H54 (cell line): ENCODE data around the gene IQCK.

Experiments
- DNase-seq: peaks from one replicate; pipeline ENCODE4 v3.0.0; 2011; ENCODE audit warnings: low spot score, mixed read lengths; ENCODE audit not compliant: insufficient read length
- FAIRE-seq: peaks from 3 replicates; lab custom pipeline; 2011; peaks lifted over from hg19 to GRCh38; lab: Jason Lieb, UNC
- POLR2A ChIP-seq: IDR thresholded peaks from 2 replicates; pipeline ENCODE4 v1.6.1; 2011; ENCODE audit warnings: low read depth, mild to moderate bottlenecking, low read length

IQCK gene

DNA sequence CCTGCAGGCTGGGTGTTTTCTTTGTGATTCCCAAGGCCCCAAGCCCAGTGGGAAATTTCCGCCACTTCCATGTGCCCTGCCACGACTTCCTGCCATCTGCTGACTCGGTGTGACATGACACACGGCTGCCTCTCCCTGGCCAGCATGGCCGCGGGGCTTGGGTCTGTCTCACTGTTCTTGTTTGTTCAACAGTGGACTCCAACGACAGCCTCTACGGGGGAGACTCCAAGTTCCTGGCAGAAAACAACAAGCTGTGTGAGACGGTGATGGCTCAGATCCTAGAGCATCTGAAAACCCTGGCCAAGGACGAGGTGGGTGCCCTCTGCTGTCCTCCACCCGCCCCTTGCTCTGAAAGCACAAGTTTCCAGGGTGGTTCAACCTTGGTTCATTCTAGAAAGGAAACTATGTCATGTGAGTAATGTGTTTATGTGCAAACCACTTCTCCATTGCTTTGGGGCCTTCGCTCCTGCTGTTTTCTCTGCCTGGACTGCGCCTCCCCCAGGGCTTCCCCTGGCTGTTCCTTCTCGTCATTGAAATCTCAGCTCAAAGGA, 26.8 kb upstream of the IQCK start:
- TF ChIP-seq POLR2A: no peak
- FAIRE-seq (no peak), DNase-seq (no peak)

DNA sequence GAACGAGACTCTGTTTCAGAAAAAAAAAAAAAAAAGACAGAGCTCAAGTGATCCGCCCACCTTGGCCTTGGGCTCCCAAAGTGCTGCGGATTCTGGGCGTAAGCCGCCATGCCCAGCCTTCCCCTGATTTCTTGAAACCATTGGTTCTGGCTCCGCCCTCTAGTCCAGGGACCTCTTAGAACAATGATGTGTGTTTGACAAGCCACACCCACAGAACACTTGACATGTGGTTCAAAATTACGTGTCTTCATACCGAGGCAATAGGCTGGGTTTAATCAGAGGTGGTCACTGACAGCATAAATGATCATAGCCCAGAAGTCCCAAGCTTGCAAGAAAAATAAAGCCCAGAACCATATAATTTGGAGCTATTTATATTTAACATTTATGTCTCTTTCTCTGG, 23.1 kb upstream of the IQCK start:
- DNase-seq (no peak), FAIRE-seq (no peak)
- no peak for TF ChIP-seq POLR2A

DNA sequence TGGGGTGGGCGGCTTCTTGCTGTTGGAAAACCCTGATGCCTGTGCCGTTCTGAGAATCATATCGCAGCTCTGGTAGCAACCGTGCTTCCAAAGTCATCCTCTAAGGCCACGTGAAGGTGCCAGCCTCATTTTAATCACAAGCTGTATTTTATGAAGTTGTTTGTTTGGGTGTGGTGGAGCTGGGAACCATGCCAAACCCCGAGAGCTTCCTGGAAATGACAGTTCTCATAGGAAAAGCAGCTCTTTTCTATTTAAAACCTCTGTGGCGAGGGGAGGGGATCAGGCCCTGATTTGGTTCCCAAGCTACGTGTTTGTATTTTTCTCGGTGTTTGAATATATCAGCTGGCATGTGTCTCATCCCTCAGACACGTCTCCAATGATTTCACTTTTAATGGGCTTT, 21.7 kb upstream of the IQCK start:
- peak; percentile 42 for DNase-seq
- no peak for TF ChIP-seq POLR2A
- FAIRE-seq: no peak

DNA sequence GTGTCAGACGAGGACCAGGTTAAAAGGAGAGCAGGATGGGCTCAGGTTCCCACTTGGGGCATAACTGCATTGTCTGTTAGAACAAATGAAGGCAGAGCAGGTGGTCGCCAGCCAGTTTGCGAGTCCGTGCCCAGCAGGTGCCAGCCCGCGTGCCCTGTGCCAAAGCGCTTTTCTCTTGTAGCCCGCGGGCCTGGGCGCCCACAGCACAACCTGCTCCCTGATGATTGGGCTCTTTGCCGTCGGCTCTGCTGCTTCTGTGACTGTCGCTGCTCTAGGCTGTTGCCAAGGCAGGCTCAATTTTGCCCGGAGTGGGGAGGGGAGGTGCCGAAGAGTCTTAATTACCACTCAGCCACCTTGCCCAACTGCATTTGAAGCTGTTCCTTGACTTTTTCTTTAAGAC, 21.1 kb upstream of the IQCK start:
- no peak for DNase-seq
- FAIRE-seq: no peak

DNA sequence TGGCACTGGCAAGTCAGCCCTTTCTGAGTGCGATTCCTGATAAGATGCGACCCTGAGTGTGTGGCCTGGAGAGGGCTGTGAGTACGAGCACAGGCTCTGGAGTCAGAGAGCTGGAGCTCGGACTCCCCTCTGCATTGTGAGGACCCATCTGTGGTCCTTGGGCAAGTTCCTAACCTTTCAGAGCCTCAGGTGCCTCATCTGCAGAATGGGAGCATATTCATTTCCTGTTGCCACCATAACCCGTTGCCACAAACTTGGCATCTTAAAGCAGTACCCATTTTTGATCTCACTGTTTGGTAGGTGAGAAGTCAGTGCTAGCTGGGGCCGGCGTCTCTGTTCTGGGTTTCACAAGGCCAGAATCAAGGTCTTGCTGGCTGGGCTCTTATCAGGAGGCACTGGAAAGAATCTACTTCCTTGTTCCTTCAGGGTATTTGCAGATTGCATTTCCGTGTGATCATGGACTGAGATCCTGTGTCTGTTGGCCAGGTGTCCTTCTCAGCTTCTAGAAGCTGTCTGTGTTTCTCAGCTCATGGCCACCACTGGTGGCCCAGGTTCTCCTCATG, 20.2 kb upstream of the IQCK start:
- FAIRE-seq: no peak
- no peak for DNase-seq
- TF ChIP-seq POLR2A: no peak

More for the DNA sequence above, 21.1 kb upstream of the IQCK start:
- TF ChIP-seq POLR2A: no peak

DNA sequence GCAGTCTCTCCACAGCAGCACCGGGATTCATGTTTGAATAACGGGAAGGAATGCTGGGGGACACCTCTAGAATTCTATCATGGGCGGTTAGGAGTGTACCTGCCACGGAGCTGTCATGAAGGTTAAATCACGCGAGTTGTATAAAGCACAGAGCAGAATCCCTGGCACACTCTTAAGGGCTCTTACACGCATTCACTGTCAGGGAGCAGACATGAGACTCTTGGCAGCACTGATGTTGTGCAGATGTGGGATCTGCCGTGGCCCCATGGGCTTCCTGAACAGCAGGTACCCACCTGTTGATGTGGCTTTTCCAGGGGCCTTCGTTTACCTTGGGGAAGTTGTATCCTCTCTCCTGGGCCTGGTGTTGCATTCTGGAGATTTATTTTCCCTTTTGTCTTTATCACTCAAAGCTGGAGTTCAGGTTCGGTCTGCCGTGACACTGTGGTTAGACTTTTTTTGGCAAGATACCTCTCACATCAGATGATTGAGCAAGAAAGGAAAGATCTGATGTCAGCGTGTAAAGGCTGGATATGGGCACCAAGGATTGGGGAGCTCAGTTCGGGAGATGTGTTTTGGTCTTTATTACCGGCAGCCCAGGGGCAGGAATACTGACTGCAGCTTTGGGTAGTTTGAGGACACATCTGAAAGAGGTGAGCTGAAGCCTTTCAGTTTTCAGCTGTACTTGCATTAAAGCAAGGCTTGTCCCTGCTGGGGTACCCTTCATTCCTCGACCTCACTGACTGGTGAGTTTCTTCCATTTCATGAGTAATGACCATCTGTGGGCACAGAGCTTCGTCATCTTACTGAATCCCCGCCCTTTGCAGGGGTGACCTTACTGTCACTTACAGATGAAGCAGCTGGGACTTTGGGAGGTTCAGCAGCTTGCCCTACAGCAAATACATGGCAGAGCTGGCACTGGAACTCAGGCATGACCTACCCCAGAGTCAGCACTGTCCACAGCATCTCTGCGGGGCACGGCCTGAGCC, 19.3 kb upstream of the IQCK start:
- no peak for TF ChIP-seq POLR2A
- no peak for DNase-seq
- no peak for FAIRE-seq

DNA sequence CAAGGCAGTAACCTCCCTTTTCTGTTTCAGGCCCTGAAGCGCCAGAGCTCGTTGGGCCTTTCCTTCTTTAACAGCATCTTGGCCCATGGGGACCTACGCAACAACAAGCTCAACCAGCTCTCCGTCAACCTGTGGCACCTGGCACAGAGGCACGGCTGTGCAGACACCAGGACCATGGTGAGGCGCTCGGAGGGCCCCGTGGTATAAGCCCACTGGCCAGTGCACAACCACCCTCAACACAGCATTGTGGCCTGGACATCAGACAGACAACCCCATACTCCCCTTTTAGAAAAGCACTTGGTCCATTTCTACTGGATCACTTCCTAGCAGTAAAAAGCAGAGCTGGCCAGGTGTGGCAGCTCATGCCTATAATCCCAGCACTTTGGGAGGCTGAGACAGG, 18.6 kb upstream of the IQCK start:
- FAIRE-seq (no peak), DNase-seq (no peak)
- no peak for TF ChIP-seq POLR2A

DNA sequence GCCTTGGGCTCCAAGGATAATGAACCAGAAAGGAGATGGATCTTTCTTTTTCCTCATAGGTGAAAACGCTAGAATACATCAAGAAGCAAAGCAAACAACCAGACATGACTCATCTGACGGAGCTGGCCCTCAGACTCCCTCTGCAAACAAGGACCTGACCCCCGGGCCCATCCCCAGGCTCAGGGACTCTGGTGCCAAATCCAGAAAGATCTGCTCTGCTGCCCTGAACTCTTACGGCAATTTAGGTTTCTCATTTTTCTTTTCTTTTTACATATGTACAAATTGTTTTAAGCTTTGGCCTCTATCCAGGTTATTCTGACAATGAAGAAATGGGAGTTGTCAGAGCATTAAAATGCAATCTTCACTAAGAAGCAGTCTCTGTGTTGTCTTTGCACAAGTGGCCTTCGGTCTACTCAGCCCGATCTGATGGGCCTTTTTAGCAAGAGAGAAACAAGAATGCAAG, 17.7 kb upstream of the IQCK start:
- TF ChIP-seq POLR2A: no peak
- no peak for DNase-seq
- no peak for FAIRE-seq

DNA sequence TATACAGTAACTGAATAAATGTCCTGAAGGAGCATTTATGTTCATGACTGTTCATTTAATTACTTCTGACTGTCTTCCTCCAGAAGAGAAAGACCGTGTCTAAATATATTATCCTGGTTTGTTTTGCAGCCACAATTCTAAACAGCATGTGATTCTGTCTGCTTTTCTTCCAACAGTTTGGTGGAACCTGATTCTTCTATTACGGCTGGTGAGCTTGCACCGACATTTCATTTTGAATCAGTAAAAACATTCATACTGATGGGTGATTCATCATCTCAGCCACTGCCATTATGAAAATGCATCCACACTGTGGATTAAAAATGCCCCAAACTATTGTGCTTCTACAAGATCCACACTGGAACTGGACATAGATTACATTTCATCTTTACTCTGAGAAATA, 17.0 kb upstream of the IQCK start:
- TF ChIP-seq POLR2A: no peak
- DNase-seq: no peak
- FAIRE-seq: no peak

DNA sequence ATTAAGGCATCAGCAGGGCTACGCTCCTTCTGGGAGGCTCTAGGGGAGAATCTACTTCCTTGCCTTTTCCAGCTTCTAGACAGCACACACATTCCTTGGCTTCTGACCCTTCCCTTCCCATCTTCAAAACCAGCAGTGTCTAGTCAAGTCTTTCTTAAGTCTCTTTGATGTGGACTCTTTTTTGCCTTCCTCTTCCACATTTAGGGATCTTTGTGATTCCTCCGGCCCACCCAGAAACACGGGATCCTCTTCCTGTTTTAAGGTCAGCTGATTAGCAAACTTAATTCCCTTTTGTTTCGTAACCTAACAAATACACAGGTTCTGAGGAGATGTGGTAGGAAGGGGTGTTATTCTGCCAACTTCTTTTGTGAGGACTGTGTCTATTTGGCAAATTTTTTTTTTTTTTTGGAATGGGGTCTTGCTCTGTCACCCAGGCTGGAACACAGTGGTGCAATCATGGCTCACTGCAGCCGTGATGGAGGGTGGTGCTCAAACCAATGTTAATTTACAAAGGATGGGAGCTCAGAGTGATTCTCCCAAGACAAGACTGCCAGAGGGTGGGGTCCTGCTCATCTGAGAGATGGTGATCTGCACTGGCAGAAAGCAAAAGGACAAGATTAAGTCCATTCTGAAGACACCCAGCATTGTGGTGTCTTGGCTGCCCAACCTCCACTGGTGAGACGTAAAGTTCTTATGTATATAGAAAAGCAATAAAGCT, 14.7 kb upstream of the IQCK start:
- TF ChIP-seq POLR2A: no peak
- DNase-seq (no peak), FAIRE-seq (no peak)

DNA sequence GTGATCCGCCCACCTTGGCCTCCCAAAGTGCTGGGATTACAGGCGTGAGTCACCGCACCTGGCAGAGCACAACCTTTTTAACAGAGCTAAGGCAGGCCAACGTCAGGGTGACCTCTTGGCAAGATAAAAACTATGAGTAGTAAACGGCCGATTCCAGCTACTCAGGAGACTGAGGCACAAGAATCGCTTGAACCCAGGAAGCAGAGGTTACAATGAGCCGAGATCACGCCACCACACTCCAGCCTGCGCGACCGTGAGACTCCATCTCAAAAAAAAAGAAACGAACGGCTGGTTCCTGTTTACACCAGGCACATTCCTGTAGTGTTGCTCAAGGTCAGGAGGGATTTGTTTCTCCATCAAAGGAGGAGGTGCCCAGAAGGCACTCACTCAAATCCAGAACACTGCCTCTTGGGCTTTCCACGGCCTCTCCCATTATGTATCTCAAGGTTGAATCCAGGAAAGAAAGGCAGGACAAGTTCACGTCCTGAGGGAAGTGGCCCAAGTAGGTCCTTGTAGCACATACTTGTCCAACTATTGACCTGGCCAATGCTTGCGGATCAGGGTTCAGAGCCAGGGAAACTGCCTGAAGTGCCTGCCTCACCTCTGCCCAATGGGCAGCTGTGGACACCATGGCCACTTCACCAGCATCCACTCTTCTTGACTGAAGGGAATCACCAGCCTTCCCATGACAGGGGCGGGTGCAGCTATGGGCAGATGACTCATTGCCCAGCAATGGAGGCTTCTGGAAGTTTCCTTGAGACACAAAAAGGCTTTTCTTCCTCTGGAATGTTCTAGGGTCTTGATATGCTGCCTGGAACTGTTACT, 13.5 kb upstream of the IQCK start:
- FAIRE-seq (no peak), DNase-seq (no peak)
- no peak for TF ChIP-seq POLR2A

DNA sequence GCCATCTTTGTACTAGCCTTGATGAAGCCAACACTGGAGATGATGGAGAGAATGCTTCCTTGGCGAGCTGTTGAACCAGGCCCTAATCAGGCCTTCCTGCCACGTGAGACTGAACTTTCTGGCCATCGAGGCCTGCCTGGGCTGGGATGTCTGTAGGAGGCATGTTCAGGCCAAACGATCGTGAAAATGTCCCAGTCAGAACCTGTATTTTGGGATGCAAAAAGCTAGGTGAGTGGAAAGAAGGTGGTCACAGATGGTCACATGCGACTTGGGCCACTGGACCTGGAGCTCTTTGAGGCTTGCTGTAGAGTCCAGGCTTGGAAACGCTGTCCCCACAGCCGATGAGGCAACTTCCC, 12.9 kb upstream of the IQCK start:
- no peak for TF ChIP-seq POLR2A

DNA sequence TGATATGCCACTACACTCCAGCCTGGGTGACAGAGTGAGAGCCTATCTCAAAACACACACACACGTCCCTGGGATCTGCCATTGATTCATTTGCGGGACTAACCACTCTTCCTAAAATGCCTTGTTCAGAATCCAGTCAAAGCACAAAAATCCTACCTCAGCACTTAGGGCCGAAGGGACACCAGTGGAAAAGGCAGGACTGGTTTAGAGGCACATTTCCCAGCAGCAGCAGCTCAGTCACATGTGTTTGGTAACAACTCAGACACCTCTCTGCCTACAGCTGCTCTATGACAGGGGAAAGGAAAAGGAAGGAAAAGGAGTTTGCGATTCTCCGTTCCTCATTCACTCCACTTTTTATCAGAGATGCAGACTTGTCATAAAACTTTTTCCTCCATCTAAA, 12.2 kb upstream of the IQCK start:
- no peak for TF ChIP-seq POLR2A
- FAIRE-seq: no peak
- no peak for DNase-seq

More for the DNA sequence above, 12.9 kb upstream of the IQCK start:
- DNase-seq (no peak), FAIRE-seq (no peak)
